HEK293T (cell line): ENCODE results near the gene TEAD1.
A peak's percentile ranks its signal among the peaks of the same experiment; 100 is the strongest.

ENCODE experiments used
- CTCF ChIA-PET: fragments of 350-600 bp; formaldehyde crosslinking; extraction: SDS; loops from one replicate; lab custom pipeline; 2021; ENCODE audit warnings: antibody characterized with exemption, inconsistent platforms; lab: Yijun Ruan, JAX
- POLR2A ChIA-PET: fragments of 350-600 bp; formaldehyde crosslinking; extraction: SDS; loops from one replicate; lab custom pipeline; 2020; ENCODE audit warnings: antibody characterized with exemption, inconsistent platforms; lab: Yijun Ruan, JAX
- DNase-seq: peaks from one replicate; pipeline ENCODE4 v3.0.0; 2012; ENCODE audit warnings: mixed read lengths; ENCODE audit errors: extremely low spot score
- ARNT ChIP-seq: fragments of 450-650 bp; IDR thresholded peaks from 2 replicates; pipeline ENCODE4 v1.6.1; 2017; ENCODE audit warnings: mild to moderate bottlenecking
- BHLHE40 ChIP-seq: fragments of 450-650 bp; IDR thresholded peaks from 2 replicates; pipeline ENCODE4 v1.6.1; 2016; ENCODE audit warnings: mild to moderate bottlenecking, moderate library complexity, borderline replicate concordance
- CTBP1 ChIP-seq: fragments of 450-650 bp; IDR thresholded peaks from 2 replicates; pipeline ENCODE4 v1.6.1; 2016; ENCODE audit warnings: borderline replicate concordance
- ELF4 ChIP-seq: fragments of 450-650 bp; IDR thresholded peaks from 2 replicates; pipeline ENCODE4 v1.6.1; 2017; ENCODE audit warnings: antibody characterized with exemption
- FOXA1 ChIP-seq: fragments of 450-650 bp; IDR thresholded peaks from 2 replicates; pipeline ENCODE4 v1.6.1; 2016; ENCODE audit warnings: mild to moderate bottlenecking
- FOXK2 ChIP-seq: fragments of 450-650 bp; IDR thresholded peaks from 2 replicates; pipeline ENCODE4 v1.6.1; 2016; ENCODE audit warnings: mild to moderate bottlenecking
- FOXM1 ChIP-seq: fragments of 450-650 bp; IDR thresholded peaks from 2 replicates; pipeline ENCODE4 v1.6.1; 2017; ENCODE audit warnings: mild to moderate bottlenecking, borderline replicate concordance
- HDGF ChIP-seq: fragments of 450-650 bp; IDR thresholded peaks from 2 replicates; pipeline ENCODE4 v1.6.1; 2017; ENCODE audit warnings: antibody characterized with exemption, borderline replicate concordance
- L3MBTL2 ChIP-seq: fragments of 450-650 bp; conservative IDR thresholded peaks from 2 replicates; pipeline ENCODE4 v1.6.1; 2016; ENCODE audit warnings: mild to moderate bottlenecking
- LEF1 ChIP-seq: fragments of 450-650 bp; IDR thresholded peaks from 2 replicates; pipeline ENCODE4 v1.6.1; 2017; ENCODE audit warnings: mild to moderate bottlenecking, borderline replicate concordance
- NFRKB ChIP-seq: fragments of 450-650 bp; IDR thresholded peaks from 2 replicates; pipeline ENCODE4 v1.6.1; 2016; ENCODE audit warnings: mild to moderate bottlenecking, moderate library complexity
- PKNOX1 ChIP-seq: fragments of 450-650 bp; IDR thresholded peaks from 2 replicates; pipeline ENCODE4 v1.6.1; 2016
- SP1 ChIP-seq: fragments of 450-650 bp; IDR thresholded peaks from 2 replicates; pipeline ENCODE4 v1.6.1; 2017
- SUZ12 ChIP-seq: fragments of 450-650 bp; IDR thresholded peaks from 2 replicates; pipeline ENCODE4 v1.6.1; 2016; ENCODE audit warnings: mild to moderate bottlenecking
- TARDBP ChIP-seq: fragments of 450-650 bp; IDR thresholded peaks from 2 replicates; pipeline ENCODE4 v1.6.1; 2016
- ZNF384 ChIP-seq: fragments of 450-650 bp; IDR thresholded peaks from 2 replicates; pipeline ENCODE4 v1.6.1; 2016

The TEAD1 gene

GRCh38 chr11:12673924-12674570, at the start of gene TEAD1:
TEAD1 (plus strand) TSS chr11:12674421.
- peak; percentile 93 for DNase-seq
- peak; percentile 70; the same call in 1 of the 2 replicates for TF ChIP-seq LEF1
- TF ChIP-seq FOXK2 = no peak
- 0 out of 2 replicates have a peak, but pooled peaks have one; percentile 28 for TF ChIP-seq TARDBP
- no peak for TF ChIP-seq FOXA1
- peak; percentile 64 for TF ChIP-seq L3MBTL2
- ChIA-PET CTCF (no interaction called here), POLR2A (no interaction called here)

- DNase-seq = no peak
- TF ChIP-seq ARNT = no peak
- TF ChIP-seq TARDBP = no peak
- no peak for TF ChIP-seq FOXA1
- TF ChIP-seq ZNF384 = no peak
- TF ChIP-seq SP1 = no peak
- ChIA-PET CTCF (no interaction called here), POLR2A (no interaction called here)
Measured at GRCh38 chr11:12624595-12624994, 49.6 kb upstream of the TEAD1 start.

GRCh38 chr11:12625438-12626071, 48.7 kb upstream of the TEAD1 start:
- CTCF ChIA-PET = no interaction called here
- no peak for TF ChIP-seq CTBP1
- no peak for TF ChIP-seq SP1
- no peak for TF ChIP-seq LEF1
- TF ChIP-seq HDGF = no peak
- no peak for TF ChIP-seq L3MBTL2
- no peak for TF ChIP-seq FOXM1
- TF ChIP-seq ARNT = no peak
- TF ChIP-seq PKNOX1 = no peak
- no peak for TF ChIP-seq ELF4
- TF ChIP-seq SUZ12 = no peak
- TF ChIP-seq FOXA1 = no peak
- TF ChIP-seq FOXK2 = no peak
- no peak for TF ChIP-seq TARDBP
- TF ChIP-seq ZNF384 = no peak
- TF ChIP-seq NFRKB = no peak
- no peak for TF ChIP-seq BHLHE40
- no peak for DNase-seq
- POLR2A ChIA-PET = no interaction called here

- DNase-seq = no peak
- POLR2A ChIA-PET = no interaction called here
- CTCF ChIA-PET = no interaction called here
- no peak for TF ChIP-seq L3MBTL2
- TF ChIP-seq FOXK2 = no peak
- no peak for TF ChIP-seq LEF1
- no peak for TF ChIP-seq ELF4
- TF ChIP-seq TARDBP = no peak
- TF ChIP-seq SP1 = no peak
- no peak for TF ChIP-seq HDGF
- no peak for TF ChIP-seq ZNF384
- no peak for TF ChIP-seq FOXM1
- TF ChIP-seq BHLHE40 = no peak
- no peak for TF ChIP-seq CTBP1
- no peak for TF ChIP-seq PKNOX1
- no peak for TF ChIP-seq FOXA1
- TF ChIP-seq SUZ12 = no peak
Measured at GRCh38 chr11:12626616-12627015, 47.6 kb upstream of the TEAD1 start.

GRCh38 chr11:12628314-12628713, 45.9 kb upstream of the TEAD1 start:
- POLR2A ChIA-PET = no interaction called here
- no peak for DNase-seq
- no peak for TF ChIP-seq NFRKB
- no peak for TF ChIP-seq FOXA1
- no peak for TF ChIP-seq BHLHE40
- no peak for TF ChIP-seq FOXK2
- TF ChIP-seq FOXM1 = no peak
- no peak for TF ChIP-seq L3MBTL2
- TF ChIP-seq SUZ12 = no peak
- TF ChIP-seq TARDBP = no peak
- no peak for TF ChIP-seq PKNOX1
- no peak for TF ChIP-seq HDGF
- TF ChIP-seq ELF4 = no peak
- no peak for TF ChIP-seq CTBP1
- CTCF ChIA-PET = no interaction called here

GRCh38 chr11:12629601-12630313, 44.5 kb upstream of the TEAD1 start:
- TF ChIP-seq ZNF384 = no peak
- no peak for TF ChIP-seq TARDBP
- no peak for TF ChIP-seq SUZ12
- TF ChIP-seq SP1 = no peak
- TF ChIP-seq FOXM1 = no peak
- TF ChIP-seq PKNOX1 = no peak
- TF ChIP-seq ARNT = no peak
- no peak for TF ChIP-seq NFRKB
- TF ChIP-seq LEF1 = no peak
- no peak for TF ChIP-seq ELF4
- TF ChIP-seq FOXK2 = no peak
- no peak for TF ChIP-seq CTBP1
- no peak for DNase-seq
- ChIA-PET CTCF (interaction anchor here (0.7 kb wide), 1 partner anchor 259 kb away, joined by 3 read pairs; no protein-coding TSS in a partner anchor), POLR2A (no interaction called here)
